HG03442 (cell line): ENCODE data around the gene FAM83F.

Source experiments
- ATAC-seq: cut with Tn5 transposase; IDR thresholded peaks from one replicate; pipeline ENCODE4 v1.9.1; 2021; ENCODE audit warnings: mild to moderate bottlenecking, moderate library complexity; ENCODE audit not compliant: unreplicated experiment

FAM83F gene

DNA sequence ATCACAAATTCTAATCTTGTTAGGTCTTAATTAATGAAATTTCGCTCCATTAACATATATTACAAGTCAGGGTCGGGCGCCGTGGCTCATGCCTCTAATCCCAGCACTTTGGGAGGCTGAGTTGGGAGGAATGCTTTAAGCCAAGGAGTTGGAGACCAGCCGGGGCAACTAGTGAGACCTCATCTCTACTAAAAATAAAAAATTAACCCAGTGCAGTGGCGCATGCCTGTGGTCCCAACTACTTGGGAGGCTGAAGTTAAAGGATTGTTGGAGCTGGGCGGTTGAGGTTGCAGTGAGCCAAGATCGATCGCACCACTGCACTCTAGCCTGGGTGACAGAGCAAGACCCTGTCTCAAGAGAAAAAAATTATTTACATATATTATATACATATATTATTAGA lies 32.7 kb upstream of the FAM83F start:
- no peak for ATAC-seq

DNA sequence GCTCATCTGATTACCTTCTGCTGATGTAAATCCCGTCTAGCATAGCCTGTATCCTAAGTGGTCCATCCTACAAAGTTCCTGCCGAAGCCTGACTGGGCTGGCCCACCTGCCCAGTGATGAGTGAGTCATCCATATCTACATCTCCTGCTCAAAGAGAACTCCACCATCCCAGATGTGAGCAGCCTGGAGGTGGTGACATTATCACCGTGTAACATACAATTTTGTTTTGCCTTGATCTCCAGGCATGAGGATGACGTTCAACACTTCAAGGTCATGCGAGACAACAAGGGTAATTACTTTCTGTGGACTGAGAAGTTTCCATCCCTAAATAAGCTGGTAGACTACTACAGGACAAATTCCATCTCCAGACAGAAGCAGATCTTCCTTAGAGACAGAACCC lies 29.0 kb upstream of the FAM83F start:
- no peak for ATAC-seq

DNA sequence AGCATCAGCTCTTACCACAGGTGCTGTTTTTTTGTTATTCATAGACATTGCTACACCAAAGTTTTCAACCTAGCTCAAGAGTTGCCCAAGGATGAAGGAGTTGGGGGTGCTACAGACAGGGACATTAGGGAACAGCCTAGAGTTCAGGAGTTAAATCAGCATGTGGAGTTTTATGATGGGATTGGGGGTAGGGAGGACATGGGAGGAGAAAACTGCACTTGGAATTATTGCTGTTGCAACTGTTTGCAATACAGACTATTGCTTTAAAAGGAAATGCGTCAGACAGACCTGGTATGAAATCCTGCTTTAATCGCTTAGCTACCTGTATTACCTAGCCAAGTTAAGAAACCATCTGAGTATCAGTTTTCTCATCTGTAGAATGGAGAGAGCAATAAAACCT lies 28.3 kb upstream of the FAM83F start:
- ATAC-seq: no peak

DNA sequence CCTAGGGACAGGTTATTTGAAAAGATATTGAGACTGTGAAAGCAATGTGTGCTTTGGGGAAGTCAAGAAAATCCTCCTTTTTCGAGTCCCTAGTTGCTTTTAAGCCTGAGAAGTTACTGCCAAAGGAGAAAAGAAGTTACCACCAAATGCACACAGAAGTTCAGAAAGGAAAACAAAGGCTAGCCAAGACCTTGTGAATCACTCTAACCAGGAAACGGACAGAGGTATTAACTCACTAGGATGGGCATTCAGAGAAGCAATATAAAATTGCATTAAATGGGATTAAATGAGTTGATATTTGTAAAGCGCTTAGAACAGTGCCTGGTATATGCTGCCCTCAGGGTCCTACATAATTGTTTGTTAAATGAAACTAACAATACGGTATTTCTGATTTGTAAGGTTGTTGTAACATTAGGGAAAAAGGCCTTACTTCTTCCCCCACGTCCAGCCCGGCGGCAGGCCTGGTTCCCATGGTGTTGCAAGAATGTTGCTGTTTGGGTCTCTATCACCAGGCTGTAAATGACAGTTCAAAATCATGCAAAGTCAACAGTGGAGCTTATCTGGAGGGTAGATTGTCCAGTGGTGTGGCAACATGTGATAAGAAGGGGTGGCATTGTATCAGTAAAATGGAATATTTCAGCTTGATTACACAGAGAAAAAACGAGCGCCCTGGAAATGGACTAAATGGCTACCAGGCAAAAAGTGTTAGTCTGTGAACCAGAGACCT lies 27.5 kb upstream of the FAM83F start:
- no peak for ATAC-seq

DNA sequence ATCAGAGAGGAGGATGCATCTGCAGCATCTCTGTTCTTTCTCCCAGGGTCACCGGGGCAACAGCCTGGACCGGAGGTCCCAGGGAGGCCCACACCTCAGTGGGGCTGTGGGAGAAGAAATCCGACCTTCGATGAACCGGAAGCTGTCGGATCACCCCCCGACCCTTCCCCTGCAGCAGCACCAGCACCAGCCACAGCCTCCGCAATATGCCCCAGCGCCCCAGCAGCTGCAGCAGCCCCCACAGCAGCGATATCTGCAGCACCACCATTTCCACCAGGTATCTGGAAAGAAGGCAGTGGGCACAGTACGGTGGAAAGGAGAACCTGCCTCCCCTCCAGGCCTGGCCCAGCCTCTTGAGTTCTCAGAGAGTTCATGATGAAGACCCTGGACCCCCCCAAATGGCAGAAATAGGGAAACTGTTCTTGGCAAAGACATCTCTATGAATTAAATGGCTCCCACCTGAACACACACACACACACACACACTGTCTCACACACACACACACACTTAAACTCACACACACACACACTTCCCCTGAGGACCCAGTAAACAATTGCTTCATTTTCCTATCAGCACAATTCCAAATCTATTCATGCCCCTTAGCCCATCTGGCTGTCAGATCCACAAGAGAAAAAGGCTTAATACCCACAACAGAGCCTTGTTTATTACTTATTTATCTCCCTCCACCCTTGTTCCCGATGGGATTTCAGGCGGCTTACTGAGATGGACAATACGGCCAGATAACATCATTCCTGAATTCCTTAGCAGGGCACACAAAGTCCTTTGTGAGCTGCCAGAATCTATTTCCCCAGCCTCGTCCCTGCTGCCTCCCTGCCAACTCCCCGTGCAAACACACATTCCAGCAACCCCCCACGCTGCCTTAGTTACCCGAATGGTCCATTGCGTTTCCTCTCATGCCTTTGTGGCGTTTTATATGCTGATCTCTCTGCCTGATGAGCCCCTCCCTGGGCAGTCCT lies 26.5 kb upstream of the FAM83F start:
- ATAC-seq: no peak

DNA sequence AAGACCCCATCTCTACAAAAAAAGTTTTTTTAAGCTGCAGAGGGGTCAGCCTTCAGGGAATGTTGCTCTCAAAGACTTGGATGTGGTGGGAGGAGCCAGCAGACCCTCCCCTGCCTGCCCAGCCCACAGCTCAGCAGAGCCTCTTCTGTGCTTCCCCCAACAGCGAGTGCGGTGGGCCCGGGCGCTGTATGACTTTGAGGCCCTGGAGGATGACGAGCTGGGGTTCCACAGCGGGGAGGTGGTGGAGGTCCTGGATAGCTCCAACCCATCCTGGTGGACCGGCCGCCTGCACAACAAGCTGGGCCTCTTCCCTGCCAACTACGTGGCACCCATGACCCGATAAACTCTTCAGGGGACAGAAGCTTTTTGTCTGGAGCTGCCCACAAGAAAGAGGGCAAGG lies 24.0 kb upstream of the FAM83F start:
- ATAC-seq: no peak

DNA sequence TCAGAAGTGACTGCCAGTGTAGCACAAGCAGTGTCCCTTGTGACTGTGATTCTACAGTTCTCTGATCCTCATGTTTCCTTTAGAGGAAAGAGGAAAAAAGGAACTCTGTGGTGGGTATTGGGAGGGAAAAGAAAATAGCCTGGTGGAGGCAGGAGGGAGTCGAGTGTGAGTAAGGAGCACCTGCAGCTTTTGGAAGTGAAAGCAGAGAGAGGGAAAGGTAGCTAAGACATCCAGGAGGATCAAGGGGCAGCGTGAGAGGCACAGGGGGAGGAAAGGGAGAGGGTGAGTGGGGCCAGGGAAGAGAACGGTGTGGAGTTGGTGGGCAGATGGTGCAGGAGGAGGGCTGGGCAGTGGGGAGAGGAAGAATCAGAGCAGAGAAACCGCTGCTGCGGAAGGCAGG lies 22.1 kb upstream of the FAM83F start:
- ATAC-seq: no peak

DNA sequence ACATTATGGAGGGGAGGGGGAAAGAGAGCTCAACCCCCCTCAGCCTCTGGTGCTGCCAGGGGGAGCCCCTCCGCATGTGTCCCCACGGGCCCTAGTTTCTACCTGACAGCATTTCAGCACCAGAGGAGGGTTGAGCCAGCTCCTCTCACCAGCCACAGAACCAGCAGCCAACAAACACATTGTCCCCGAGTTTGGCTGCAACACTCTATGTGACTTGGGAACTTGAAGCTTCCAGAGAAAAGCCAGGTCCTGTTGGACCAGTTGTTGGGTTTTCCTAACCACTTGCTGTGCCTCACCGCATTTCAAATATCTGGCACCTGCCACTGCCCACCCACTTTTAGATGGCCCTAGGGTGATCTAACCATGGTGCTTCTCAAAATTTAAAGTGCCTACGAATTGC lies 21.1 kb upstream of the FAM83F start:
- ATAC-seq: no peak

DNA sequence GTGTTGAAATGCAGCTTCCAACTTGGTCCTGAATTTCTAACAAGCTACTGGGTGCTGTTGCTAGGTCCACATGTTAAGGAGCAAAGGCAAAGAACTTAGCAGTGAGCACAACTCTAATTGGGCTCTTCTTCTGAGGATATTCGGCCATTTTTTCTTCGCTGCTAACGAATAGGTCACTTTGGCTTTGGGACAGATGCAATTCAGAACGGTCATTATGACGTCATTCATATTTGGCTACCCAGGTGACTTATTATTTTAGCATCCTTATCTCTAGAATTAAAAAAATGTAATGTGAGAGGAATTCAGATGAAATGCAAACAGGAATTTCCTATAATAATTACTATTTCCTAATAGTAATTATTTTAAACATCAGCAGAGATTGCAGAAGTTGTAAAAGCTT lies 20.7 kb upstream of the FAM83F start:
- no peak for ATAC-seq

DNA sequence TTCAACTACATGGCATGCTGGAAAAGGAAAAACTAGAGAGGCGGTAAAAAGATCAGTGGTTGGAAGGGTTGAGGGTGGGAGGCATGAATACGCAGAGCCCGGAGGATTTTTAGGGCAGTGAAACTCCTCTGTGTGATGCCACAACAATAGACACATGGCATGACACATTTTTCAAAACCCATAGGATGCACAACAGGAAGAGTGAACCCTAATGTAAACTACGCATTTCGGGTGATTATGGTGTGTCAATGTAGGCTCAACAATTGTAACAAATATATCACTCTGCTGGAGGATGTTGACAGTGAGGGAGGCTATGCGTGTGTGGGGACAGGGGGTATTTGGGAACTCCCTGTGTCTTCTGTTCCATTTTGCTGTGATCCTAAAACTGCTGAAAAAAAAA lies 15.7 kb upstream of the FAM83F start:
- ATAC-seq: no peak

DNA sequence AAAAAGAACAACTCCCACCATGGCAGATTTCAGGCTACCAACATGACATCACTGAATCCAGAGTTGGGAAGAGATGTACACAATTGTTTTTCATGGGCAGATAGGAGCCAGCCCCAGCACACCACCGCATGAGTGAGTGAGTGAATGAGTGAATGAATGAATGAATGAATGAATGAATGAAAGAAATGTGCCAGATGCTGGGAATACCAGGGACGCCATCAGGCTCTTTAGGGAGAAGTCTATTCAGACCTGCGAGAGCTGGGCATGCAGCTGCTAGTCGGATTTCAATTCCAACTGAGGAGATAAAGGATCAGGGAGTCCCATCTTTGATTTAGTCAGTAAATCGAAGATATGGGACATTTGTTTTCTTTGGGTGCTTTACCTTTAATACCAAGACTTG lies 15.3 kb upstream of the FAM83F start:
- no peak for ATAC-seq

DNA sequence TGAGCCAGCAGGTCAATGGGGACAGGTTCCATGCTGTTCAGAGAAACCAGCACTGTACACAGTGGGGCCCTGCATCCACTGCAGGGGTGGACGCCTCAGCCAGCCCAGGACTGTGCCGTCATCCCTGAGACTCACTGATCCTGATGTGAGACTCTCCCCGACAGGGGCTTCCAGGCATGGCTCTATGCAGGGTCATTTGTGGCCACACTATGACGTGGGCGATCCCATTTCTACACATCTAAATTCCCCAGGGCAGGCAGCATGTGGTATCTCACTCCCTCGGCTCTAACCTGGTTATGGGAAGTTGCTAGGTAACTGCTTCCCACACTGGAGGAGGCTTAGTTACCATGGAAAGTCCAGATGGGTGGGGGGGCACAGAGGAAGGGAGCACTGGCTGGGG lies 14.2 kb upstream of the FAM83F start:
- no peak for ATAC-seq

DNA sequence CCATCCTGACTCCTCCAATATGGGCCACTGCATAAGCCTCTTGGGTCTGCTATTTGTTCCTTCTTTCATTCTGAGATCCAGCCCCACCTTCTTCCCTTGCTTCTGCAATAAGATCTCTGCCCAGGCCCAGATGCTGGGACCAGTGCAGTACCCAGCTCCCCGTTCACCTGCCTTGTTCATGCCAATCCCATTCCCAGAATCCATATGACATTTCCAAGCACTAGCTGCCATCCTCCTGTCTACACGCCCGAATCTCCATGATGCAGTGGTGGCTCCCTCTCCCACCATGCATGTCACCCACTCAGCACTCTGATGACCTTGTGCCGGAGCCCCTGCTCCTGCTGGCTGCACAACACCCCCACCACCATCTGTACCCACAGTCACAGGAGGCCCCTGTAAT lies 11.4 kb upstream of the FAM83F start:
- ATAC-seq: no peak

DNA sequence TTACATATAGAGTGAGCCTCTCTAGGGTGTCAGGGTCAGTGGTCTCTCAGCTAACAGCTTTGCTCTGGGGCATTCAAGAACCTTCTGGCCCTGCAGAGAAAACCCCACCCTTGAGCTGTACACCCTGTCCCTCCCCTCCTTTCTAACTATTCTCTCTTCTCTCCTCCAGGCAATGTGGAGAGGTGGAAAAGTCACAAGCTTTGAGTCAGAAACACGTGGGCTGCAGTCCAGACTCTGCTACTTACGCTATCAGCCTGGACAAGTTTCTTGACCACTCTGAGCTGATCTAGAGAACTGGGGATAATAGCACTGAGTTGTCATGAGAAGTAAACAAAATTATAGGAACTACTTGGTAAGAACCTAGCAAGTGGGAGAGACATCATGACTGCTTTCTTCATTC lies 10.7 kb upstream of the FAM83F start:
- no peak for ATAC-seq

DNA sequence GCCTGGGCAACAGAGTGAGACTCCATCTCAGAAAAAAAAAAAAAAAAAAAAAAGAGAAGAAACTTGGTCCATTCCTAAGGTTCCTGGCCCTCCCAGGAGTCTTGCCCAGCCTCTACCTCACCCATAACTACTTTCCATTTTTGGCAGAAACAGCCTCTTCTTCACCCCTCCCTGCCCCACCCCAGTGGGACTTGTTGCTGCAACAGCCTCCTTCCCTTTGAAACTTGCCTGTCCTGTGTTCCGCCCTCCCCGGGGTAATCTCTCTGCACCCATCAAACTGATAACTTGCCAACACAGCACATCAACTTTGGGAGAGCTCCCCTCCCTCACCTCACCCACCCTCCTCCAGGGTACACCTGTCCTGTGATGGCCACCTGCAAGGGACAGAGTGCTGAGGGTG lies 10.0 kb upstream of the FAM83F start:
- no peak for ATAC-seq

DNA sequence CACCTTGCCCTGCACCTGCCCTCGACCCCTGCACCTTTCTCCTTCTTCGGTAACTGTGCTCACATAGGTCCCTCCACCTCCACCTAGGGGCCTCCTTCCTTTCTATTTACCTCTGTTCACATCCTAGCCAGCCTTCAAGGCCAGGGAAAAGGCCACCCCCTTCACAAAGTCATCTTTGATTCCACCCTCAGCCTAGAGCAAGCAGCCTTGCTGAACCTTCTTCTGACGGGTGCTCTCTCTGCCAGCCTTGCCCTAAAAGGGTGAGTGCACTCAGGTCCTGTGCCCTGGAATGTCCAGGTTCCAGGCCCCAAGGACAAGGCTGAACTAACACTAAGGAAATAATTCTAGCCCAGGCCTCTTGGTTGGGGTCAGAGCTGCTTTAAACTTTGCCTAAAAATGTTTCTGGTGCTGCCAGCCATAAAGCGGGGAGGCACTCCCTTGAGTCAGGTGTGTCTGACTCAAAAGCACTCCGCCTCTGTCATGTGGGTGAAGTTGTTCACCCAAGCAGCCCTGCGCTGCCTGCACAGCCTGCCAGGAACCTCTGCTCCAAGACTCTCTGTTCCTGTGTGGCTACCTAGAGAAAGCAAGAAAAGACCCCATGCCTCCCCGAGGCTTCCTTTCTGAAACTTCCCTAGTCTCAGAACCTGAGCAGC lies 9.2 kb upstream of the FAM83F start:
- no peak for ATAC-seq

DNA sequence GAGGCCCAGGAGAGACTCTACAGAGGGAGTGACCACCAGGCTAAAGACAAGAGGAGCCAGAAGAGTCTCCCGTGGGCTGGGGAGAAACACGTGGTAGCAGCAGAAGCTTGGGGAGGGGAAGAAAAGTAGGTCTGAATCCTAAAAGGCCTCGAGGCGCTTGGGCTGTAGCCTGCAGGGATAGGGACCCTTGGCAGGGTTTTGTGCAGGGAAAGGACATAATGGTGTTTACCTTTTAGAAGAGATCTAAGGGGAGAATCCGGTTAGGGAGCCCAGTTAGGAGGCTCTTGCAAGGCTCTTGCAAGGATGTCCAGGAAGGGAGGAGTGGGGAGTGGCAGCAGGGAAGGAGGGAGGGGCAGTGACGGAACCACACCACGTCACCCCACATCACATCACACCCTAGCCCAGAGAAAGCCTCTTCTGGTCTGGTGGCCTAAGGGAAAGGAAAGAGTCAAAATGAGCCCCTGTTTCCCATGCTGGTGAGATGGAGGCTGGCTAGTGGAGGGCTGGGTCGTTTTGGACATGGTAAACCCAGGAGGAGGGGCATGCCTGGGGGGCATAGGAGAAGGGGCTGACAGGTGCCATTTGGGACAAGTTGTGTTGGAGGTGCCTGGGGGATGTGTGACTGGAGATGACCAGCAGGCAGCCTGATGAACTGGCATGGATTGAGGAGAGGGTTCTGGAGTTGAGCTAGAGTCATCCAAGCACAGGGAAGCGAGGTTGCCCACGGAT lies 6.2 kb upstream of the FAM83F start:
- no peak for ATAC-seq

DNA sequence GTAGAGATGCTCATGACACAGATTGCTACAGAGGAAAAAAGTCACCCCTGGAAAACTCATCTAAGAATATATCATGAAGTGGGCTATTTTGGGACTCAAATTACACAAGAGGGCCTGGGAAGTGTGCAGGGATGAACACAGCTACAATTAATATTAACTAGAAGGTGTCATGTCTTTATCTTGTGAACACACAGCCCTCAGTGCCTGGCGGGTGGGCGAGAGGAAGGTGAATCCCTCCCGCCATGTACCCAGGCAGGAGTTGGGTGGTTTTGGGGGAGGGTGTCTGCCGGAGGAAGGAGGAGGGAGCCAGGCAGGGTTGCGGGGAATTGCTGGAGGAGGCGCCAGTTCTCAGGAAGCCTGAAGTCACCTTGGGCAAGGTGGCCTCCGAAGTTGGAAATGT lies 5.1 kb upstream of the FAM83F start:
- ATAC-seq: no peak

DNA sequence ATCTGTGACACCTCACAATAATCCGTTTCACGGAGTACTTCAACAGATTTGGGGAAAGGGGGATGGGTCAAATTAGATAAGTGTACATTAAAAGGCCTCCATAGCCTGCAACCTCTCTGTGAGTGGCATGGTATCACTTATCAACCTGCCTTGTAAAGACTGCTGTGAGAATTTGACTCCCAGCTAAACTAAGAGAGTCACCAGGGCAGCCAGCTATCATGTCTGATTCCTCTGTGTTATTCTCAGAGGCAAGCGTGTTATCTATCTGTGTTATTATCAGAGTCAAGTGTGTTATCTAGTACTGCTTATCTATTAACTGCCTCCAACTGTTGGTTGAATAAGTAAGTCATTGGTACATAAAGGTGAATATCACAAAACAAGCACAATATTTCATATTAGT lies 4.1 kb upstream of the FAM83F start:
- ATAC-seq: no peak

DNA sequence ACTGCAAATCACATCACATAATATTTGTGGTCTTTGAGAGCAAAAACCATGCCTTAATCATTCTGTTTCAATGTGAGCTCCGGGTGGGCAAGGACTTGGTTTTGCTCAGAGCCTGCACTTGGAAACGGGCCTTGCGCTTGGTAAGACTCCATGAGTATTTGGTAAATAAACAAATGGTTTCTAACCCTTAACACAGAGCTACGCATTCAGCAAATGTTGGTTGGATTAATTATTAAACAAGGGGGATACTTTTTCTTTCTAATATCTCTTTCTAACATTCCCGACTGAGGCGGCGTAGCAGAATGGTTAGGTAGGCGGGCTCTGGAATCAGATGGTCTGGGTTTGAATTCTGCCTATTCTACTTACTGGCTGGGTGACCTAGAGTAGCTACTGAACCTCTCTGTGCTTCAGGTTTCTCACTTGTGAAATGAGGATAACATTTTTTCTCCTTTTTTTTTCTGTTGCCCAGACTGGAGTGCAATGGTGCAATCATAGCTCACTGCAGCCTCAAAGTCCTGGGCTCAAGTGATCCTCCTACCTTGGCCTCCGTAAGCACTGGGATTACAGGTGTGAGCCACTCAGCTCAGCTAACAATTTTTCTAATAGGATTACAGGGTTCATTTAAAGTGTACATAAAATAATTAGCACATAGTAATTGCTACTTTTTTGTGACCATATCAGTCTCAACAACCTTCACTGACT lies 3.4 kb upstream of the FAM83F start:
- ATAC-seq: no peak
